Stomach (tissue), 9 donors: ENCODE measurements around the gene ELF2. TPM values are rescaled to one million over a fixed set of nuclear protein-coding genes. Genes with fewer than 3 reads are reported as not detected.
"Not testable (repeated sequence)": the region's sequence is repeated elsewhere in the genome, so short reads cannot be mapped to it uniquely, and the experiment has no call there.

ENCODE experiments used
- DNase-seq, 2 donors: peaks; one replicate each; pipeline versions ENCODE4 v3.0.0 to v3.0.0-alpha.2; 2013 to 2019
- H3K27ac ChIP-seq, 5 donors: fragments of 200-600 bp in 4 of 5; sonication (generic) in 4 of 5; one replicate each; pipeline ENCODE4 v1.5.1; 2013 to 2019; ENCODE audit warnings: mild to moderate bottlenecking in 1 of 5, moderate library complexity in 1 of 5
- H3K27me3 ChIP-seq, 3 donors: fragments of 200-600 bp; sonication (generic); one replicate each; pipeline ENCODE4 v1.5.1; 2017 to 2019; ENCODE audit warnings: mixed run types in 1 of 3
- H3K36me3 ChIP-seq, 4 donors: fragments of 200-600 bp; sonication (generic); 1 replicate in 3 of 4; 2 replicates in 1 of 4; pipeline ENCODE4 v1.5.1; 2016 to 2019
- H3K4me1 ChIP-seq, 4 donors: fragments of 200-600 bp; sonication (generic); one replicate each; pipeline ENCODE4 v1.5.1; 2016 to 2019
- H3K4me3 ChIP-seq, 4 donors: fragments of 200-600 bp; sonication (generic) in 3 of 4; one replicate each; pipeline ENCODE4 v1.5.1; 2016 to 2019; ENCODE audit warnings: mild to moderate bottlenecking in 1 of 4
- H3K9me3 ChIP-seq, 4 donors: fragments of 200-600 bp; sonication (generic); one replicate each; pipeline ENCODE4 v1.5.1; 2016 to 2019
- EP300 ChIP-seq: sonication (generic); formaldehyde crosslinking; IDR thresholded peaks from one replicate; pipeline ENCODE4 v1.6.1; 2017; ENCODE audit warnings: antibody characterized with exemption
- POLR2A ChIP-seq, 4 donors: fragments of 450-650 bp; IDR thresholded peaks; one replicate each; pipeline ENCODE4 v1.6.1; 2016; ENCODE audit warnings: antibody characterized with exemption in 4 of 4, control low read depth in 2 of 4, mild to moderate bottlenecking in 1 of 4, moderate library complexity in 1 of 4
- POLR2AphosphoS5 ChIP-seq, 3 donors: sonication (generic); formaldehyde crosslinking; IDR thresholded peaks; one replicate each; pipeline ENCODE4 v1.6.1; 2016; ENCODE audit warnings: antibody characterized with exemption in 3 of 3
- WGBS, 5 donors: extraction: QIAGEN DNeasy Blood & Tissue Kit in 3 of 5; methylation state at CpG; one replicate each; pipeline versions ENCODE4 v1.1.5 to v1.1.7; 2013 to 2018; 5-methylcytosine and 5-hydroxymethylcytosine counted together
- intact Hi-C: fragments of 100-400 bp; cut with DNase I; formaldehyde crosslinking; loops from one replicate; pipeline ENCODE4 v1.15.1; 2023; ENCODE audit warnings: low total_unique reads
- polyA plus RNA-seq, 3 donors: library from polyadenylated mRNA; stranded (reverse); fragments of 200-250 nt; gene quantifications; one replicate each; pipeline ENCODE4 v1.2.3, GENCODE V29; 2013
- total RNA-seq, 5 donors: library from RNA; depleted of rRNA; stranded (reverse); fragments of >200 nt; gene quantifications; one replicate each; pipeline versions ENCODE4 v1.1.0 to v1.2.3, GENCODE V29; 2014 to 2016
- TF ChIP-seq, protein P1 (sequence below), 7 experiments: fragments of 450-650 bp in 4 of 7; fragments of 200-600 bp in 3 of 7; sonication (generic) in 3 of 7; IDR thresholded peaks; one replicate each; pipeline ENCODE4 v1.5.1; 2016 to 2019; ENCODE audit warnings: antibody characterized with exemption in 7 of 7, control low read depth in 2 of 7, mild to moderate bottlenecking in 1 of 7
- donor health status: healthy with polysubstance abuse.
- donor health status: Bipolar disorder and iron deficiency.
- donor health status: healthy.

ELF2 gene
- total and polyA plus RNA-seq, 8 donors = 10.6 to 115 (median 36.5) TPM

- peak overlapping the region in 4 of 5 donors; percentile 17 to 61 (median 57) for H3K27ac ChIP-seq
- H3K4me1 ChIP-seq = peaks cover 0 to 29% (median 12%) of the 10 kb centered on the region in 4 donors
- H3K4me3 ChIP-seq = no peak overlapping the region
- intact Hi-C loops = no loop called here
- H3K9me3 ChIP-seq = no peaks in the 10 kb centered on the region
- TF ChIP-seq POLR2AphosphoS5 (IDR thresholded peaks at IDR 0.05) = peak in 2 of 3 donors; percentile 27 to 47
- TF ChIP-seq EP300 = no peak
- no peak for TF ChIP-seq POLR2A (IDR thresholded peaks at IDR 0.05)
- no peaks in the 10 kb centered on the region for H3K27me3 ChIP-seq
- WGBS, 5 donors = 34 to 68% (median 45%) methylated on average over 11 of the region's 11 CpGs
- DNase-seq = peak; percentile 69 to 80
- no peaks in the 10 kb centered on the region for H3K36me3 ChIP-seq
Measured at GRCh38 chr4:139028191-139028661, 148.8 kb downstream of the ELF2 start.

DNA sequence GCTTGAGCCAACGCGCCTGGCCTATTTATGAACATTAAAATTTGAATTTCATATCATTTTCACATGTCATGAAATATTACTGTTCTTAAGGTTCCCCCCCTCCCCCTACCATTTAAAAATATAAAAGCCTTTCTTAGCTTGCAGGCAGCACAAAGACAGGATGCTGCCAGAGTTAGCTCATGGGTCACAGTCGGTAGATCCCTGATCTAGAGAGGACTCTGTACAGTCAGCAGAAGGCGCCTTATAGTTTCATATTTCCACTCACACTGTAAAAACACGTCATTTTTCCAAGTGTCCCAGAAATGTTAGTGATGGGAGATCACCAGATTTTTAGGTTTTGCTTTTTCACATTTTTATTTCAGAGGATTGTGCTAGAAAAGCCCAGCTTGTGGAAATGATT lies 149.2 kb downstream of the ELF2 start:
- Histone ChIP-seq H3K4me3 (no peak overlapping the region), H3K4me1 (peaks cover 0 to 29% (median 12%) of the 10 kb centered on the region in 4 donors), H3K27me3 (no peaks in the 10 kb centered on the region), H3K9me3 (no peaks in the 10 kb centered on the region), H3K36me3 (no peaks in the 10 kb centered on the region), H3K27ac (peak overlapping the region in 3 of 5 donors; percentile 17 to 58 (median 56))
- TF ChIP-seq, protein P1, sequence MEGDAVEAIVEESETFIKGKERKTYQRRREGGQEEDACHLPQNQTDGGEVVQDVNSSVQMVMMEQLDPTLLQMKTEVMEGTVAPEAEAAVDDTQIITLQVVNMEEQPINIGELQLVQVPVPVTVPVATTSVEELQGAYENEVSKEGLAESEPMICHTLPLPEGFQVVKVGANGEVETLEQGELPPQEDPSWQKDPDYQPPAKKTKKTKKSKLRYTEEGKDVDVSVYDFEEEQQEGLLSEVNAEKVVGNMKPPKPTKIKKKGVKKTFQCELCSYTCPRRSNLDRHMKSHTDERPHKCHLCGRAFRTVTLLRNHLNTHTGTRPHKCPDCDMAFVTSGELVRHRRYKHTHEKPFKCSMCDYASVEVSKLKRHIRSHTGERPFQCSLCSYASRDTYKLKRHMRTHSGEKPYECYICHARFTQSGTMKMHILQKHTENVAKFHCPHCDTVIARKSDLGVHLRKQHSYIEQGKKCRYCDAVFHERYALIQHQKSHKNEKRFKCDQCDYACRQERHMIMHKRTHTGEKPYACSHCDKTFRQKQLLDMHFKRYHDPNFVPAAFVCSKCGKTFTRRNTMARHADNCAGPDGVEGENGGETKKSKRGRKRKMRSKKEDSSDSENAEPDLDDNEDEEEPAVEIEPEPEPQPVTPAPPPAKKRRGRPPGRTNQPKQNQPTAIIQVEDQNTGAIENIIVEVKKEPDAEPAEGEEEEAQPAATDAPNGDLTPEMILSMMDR (IDR thresholded peaks at IDR 0.05) = no peak
- TF ChIP-seq EP300 (no peak), POLR2AphosphoS5 (IDR thresholded peaks at IDR 0.05) (no peak)
- 82 to 89% (median 86%) methylated on average over 5 of the region's 5 CpGs for WGBS, 5 donors
- intact Hi-C loops = no loop called here
- DNase-seq = no peak

DNA sequence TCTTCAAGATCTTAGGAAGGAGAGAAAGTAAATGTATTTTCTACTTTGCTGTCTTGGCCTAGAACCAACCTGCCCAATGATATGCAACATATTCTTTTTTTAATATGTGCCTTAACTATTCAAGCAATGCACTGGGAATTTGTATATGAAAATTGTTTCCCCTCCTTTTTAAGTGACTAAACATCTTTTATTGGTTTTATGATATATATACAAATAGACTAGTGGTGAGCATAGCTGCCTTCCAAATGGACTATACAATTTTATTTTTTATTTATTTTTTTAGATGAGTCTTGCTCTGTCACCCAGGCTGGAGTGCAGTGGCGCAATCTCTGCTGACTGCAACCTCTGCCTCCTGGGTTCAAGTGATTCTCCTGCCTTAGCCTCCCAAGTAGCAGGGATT lies 151.2 kb downstream of the ELF2 start:
- WGBS, 5 donors = 95 to 100% (median 100%) methylated on average over 1 of the region's 1 CpG
- Histone ChIP-seq H3K27me3 (no peaks in the 10 kb centered on the region), H3K9me3 (no peaks in the 10 kb centered on the region), H3K4me3 (no peak overlapping the region), H3K27ac (no peak overlapping the region), H3K36me3 (no peaks in the 10 kb centered on the region), H3K4me1 (peaks cover 0 to 14% (median 5%) of the 10 kb centered on the region in 4 donors)
- no peak for DNase-seq
- intact Hi-C loops = no loop called here
- TF ChIP-seq EP300 = no peak
- TF ChIP-seq, protein P1 (IDR thresholded peaks at IDR 0.05) = no peak
- no peak for TF ChIP-seq POLR2A (IDR thresholded peaks at IDR 0.05)
- no peak for TF ChIP-seq POLR2AphosphoS5 (IDR thresholded peaks at IDR 0.05)

DNA sequence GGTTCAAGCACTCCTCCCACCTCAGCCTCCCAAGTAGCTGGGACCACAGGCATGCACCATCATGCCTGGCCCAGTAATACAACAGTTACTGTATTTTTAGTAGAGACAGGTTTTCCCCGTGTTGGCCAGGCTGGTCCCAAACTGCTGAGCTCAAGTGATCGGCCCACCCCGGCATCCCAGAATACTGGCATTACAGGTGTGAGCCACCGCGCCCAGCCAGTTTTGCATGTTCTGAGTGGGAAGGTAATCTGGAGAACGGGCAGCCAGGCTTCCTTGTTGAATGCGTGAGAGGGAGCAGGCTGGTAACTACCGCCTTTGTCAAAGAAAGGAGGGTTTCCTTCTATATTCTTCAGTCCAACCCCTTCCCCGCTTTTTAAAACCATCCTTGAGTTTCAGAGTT lies 152.3 kb downstream of the ELF2 start:
- no peak overlapping the region for H3K4me3 ChIP-seq
- H3K36me3 ChIP-seq = no peaks in the 10 kb centered on the region
- intact Hi-C loops = no loop called here
- peaks cover 0 to 12% (median 2%) of the 10 kb centered on the region in 4 donors for H3K4me1 ChIP-seq
- WGBS, 5 donors = 86 to 95% (median 89%) methylated on average over 9 of the region's 9 CpGs
- H3K27ac ChIP-seq = peak overlapping the region in 1 of 5 donors; percentile 18
- TF ChIP-seq POLR2AphosphoS5 (IDR thresholded peaks at IDR 0.05) (no peak), POLR2A (IDR thresholded peaks at IDR 0.05) (no peak)
- TF ChIP-seq, protein P1 (IDR thresholded peaks at IDR 0.05) = no peak
- no peaks in the 10 kb centered on the region for H3K9me3 ChIP-seq
- DNase-seq = no peak
- no peaks in the 10 kb centered on the region for H3K27me3 ChIP-seq

GRCh38 chr4:139022835-139023234 lies 154.2 kb downstream of the ELF2 start:
- no peak overlapping the region for H3K27ac ChIP-seq
- H3K4me1 ChIP-seq = peaks cover 0 to 27% (median 5%) of the 10 kb centered on the region in 4 donors
- no peak overlapping the region for H3K4me3 ChIP-seq
- no peaks in the 10 kb centered on the region for H3K27me3 ChIP-seq
- 95 to 98% (median 97%) methylated on average over 5 of the region's 5 CpGs for WGBS, 5 donors
- intact Hi-C loops = no loop called here
- DNase-seq = no peak
- no peaks in the 10 kb centered on the region for H3K36me3 ChIP-seq
- TF ChIP-seq EP300 (no peak), POLR2AphosphoS5 (IDR thresholded peaks at IDR 0.05) (no peak), POLR2A (IDR thresholded peaks at IDR 0.05) (no peak)
- TF ChIP-seq, protein P1 (IDR thresholded peaks at IDR 0.05) = no peak
- H3K9me3 ChIP-seq = no peaks in the 10 kb centered on the region

GRCh38 chr4:139021071-139021470 lies 155.9 kb downstream of the ELF2 start:
- H3K27me3 ChIP-seq, H3K36me3 ChIP-seq, DNase-seq, H3K4me3 ChIP-seq, intact Hi-C loops, H3K9me3 ChIP-seq, H3K27ac ChIP-seq: not testable (repeated sequence)
- WGBS, 5 donors = 93 to 97% (median 97%) methylated on average over 12 of the region's 12 CpGs
- H3K4me1 ChIP-seq = peaks cover 4 to 38% (median 7%) of the 10 kb centered on the region in 4 donors
